CD4-positive, alpha-beta T cell treated with Interferon gamma for 1 hour (primary cell): Measurements from ENCODE around the gene PLPP1.

Experiments used
- DNase-seq: peaks from one replicate; pipeline ENCODE4 v3.0.0-alpha.2; 2020

PLPP1 gene

DNA sequence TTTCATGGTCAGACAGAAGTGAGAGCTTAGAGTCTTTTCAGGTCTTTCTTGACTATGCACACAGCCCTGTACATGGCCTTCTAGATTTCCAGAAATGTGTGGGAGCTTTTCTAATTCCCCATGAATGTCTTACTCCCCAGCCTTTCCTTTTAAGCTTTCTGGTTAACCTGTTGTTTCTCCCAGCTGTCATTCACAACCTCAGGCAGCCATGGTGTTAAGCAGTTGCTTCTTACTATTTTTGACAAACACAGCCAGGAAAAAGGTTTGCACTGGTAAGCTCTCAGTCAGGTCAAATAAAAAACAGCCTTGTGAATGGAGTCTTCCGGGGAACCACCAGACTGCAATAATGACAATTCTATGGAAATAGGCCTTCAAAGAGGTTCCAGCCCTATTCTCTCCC, 142.1 kb downstream of the PLPP1 start:
- no peak for DNase-seq

DNA sequence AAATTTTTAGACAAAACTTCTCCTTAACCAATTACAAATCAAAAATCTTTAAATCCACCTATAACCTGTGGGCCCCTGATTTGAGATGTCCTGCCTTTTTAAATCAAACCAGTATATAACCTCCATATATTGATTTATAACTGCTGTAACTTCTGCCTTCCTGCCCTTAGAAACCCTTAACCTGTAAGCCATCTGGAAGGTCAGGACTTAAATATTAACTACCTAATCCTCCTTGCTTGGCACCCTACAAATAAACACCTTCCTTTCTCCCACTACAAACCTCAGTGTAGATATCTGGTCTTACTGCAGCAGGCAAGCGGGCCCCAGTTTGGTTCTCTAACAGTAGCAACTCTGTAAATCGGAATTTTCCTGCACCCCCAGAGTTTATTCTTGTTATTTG, 143.1 kb downstream of the PLPP1 start:
- no peak for DNase-seq

DNA sequence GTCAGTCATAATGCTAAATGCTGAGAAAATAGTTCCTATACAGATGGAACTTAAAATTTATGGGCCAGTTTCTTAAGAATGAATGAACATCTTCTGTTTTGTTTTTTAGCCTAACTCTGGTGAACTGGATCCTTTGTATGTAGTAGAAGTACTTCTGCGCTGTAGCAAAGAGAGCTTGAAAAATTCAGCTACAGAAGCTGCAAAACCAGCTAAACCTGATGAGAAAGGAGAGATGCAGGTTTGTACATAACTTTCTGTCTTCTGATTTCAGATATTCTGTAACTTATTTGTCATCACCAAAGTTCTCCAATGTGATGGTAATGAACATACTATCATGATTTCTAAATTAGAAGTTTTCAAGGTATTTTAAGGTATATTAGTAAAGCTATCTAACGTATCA, 146.9 kb downstream of the PLPP1 start:
- no peak for DNase-seq

DNA sequence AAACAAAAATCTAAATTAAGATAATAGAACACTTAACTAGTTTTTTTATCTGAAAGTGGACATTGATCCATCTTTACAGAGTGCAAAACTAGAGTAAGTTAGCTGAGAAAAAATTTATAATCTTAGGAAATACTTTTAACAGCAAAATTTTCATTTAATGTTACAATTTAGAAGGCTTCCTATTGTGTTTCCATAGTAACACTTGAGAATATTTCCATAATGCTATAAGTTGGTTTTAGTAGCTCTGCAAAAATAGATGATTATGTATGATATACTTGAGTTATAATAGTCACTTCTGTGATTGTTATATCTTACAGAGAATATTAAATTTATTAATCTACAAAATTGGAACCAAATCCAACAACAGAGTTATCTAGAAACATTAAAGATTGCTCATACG, 148.4 kb downstream of the PLPP1 start:
- no peak for DNase-seq

DNA sequence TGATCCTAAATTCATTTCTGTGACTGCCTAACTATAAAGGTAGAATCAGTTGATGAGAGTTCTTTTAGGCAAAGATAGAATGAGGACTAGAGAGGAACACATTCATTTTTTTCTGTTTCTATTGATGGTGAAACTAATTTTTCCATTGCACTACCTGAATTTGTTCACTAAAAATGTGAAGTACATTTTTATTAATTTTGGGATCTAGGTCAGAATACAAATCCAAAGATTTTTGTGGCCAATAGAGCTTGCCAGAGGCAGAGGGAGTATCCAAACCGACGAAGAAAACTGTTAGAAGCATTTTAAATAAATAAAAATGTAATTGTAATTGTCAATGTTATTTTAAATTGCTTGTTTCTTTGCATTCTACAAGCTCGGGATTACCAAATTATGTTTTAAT, 148.9 kb downstream of the PLPP1 start:
- DNase-seq: no peak

DNA sequence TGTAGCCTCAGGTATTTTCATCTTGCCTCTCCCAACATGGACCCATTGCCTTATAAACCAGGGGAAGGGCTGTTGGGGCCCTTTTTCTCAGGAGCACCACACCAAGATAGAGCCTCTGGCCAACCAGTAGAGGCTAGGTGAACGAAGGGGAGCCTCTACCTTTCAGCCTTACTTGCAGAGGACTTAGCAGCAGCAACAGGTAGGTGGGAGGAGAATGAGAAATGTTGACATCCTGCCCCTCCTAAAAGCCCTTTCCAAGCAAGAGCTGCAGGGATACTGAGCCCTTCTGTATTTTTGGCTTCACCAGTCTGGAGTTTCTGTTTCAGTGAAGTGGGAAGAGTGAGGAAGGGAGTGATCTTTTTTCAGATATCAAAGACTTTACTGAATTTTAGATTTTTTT, 149.5 kb downstream of the PLPP1 start:
- DNase-seq: no peak

DNA sequence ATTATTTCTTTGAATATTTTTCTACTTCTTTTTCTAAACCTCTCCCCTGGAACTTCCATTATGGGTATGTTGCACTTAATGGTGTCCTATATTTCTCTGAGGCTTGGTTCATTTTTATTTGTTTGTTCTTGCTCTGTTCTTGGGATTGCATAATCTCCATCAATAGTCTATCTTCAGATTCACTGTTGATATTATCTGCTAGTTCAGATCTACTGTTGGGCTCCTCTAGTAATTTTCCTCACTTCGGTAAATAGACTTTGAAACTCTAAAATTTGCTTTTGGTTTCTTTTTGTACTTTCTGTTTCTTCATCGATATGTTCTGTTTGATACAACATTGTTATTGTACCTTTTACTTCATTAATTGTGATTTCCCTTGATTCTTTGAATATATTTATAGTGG, 150.7 kb downstream of the PLPP1 start:
- no peak for DNase-seq

DNA sequence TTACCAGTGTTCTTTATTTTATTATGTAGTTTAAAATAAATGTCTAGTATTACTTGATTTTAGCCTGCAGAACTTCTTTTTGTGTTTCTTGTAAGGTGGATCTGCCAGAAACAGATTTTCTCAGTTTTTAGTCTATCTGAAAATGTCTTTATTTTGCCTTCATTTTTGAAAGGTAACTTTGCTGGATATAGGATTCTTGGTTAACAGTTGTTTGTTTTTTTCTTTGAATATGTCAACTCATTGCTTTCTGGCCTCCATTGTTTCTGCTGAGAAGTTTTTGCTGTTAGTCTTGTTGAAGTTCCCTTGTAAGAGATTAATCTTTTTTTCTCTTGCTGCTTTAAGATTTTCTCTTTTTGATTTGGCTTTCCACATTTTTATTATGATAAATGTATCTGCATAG, 151.5 kb downstream of the PLPP1 start:
- DNase-seq: no peak

DNA sequence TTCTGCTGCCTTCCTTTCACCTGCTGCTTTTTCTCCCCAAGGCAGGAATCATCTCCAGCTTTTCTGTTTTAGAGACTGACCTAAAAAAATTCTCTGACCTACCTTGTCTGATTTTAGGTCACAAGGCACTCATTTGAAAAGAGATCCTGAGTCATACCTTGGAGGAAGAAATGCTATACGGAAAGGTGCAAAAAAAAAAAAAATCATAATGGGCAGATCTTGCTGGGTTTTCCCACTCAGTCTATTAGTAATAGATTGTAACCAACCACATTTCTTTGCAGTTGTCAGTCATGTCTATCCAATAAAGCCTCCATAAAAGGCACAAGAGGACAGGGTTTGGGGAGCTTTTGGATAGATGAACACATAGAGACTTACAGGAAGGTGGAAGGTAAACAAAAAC, 157.0 kb downstream of the PLPP1 start:
- DNase-seq: no peak
